HG03095 (cell line): ENCODE data around the gene OR4C3.
"Not testable (repeated sequence)": the region's sequence is repeated elsewhere in the genome, so short reads cannot be mapped to it uniquely, and the experiment has no call there.

Experiments
- ATAC-seq: cut with Tn5 transposase; IDR thresholded peaks from one replicate; pipeline ENCODE4 v1.9.1; 2021; ENCODE audit warnings: moderate library complexity; ENCODE audit not compliant: unreplicated experiment

Gene OR4C3

DNA sequence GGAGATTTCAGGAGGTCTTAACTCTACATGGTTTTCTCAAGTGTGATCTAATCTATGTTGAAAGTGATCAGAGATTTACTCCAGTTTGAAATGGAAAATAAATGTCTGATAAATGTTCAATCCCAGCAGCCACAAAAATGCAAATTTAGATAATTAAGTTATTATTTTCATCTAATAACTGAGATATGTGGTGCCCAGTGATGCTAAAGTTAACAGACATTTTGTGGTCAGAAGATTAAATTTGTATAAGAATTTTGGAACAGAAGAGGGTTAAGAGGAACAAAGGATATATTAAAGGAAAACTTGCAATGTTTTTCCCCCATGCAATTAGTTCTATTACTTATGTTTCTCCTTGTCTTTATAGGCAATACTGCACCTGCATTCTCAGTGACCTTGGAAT, at the start of gene OR4C3:
Gene OR4C3 (plus strand): TSS at position 301 of the 400 bp plus-strand sequence. CDS start 102 bp downstream, outside the sequence.
- not testable (repeated sequence) for ATAC-seq

DNA sequence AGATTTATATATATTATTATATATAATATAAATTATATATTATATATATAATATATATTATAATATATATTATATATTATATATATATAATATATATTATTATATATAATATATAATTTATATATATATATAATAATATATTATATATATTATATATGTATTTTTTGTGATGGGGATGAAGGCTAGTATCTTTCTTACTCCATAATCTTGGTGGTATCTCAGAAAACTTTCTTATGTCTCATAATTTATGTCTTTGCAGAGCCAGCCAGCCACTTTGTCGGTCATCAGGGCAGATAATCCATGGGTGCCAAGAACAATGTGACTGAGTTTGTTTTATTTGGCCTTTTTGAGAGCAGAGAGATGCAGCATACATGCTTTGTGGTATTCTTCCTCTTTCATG, 18.8 kb upstream of the OR4C3 start, which contains the start of gene OR4S1:
Gene OR4S1 (plus strand): TSS at position 301 of the 400 bp plus-strand sequence. CDS start 0 bp downstream, at position 301.
- ATAC-seq: no peak

DNA sequence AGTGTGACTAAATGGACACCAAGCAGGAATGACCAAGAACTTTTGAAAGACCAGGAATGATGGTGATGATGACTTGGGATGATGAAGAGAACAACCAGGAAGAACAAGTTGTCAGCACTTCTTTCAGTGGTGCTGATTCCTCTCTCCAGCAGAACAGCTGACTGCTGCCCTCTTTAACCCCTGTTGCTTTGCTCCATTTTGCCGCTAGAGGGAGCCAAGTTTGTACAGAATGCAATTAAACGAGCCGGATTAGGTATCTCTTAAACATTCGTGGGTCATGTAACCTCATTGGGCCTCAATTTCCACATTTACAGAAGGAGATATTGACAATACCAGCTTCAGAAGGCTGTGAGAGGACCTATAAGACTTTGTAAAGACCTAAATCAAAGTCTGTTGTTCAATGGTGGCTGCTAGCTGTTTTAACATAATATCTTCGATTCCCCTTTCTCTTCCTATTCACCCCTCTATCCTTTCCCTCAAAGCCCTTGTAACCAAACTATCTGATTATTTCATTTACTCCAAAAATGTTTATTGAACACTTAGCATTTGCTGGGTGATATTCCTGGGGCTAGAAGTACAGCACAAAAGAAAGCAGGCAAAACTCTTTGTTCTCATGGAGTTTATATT, 16.8 kb upstream of the OR4C3 start:
- ATAC-seq: peak; percentile 75

DNA sequence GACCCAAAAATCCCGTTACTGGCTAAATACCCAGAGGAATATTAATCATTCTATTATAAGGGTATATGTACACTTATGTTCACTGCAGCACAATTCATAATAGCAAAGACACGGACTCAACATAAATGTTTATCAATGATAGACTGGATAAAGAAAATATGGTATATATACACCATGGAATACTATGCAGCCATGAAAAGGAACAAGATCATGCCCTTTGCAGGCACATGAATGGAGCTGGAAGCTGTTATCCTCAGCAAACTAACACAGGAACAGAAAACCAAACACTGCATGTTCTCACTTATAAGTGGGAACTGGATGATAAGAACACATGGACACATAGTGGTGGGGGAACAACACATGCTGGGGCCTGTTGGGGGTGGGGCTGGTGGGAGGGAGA, 11.1 kb upstream of the OR4C3 start:
- ATAC-seq: not testable (repeated sequence)

DNA sequence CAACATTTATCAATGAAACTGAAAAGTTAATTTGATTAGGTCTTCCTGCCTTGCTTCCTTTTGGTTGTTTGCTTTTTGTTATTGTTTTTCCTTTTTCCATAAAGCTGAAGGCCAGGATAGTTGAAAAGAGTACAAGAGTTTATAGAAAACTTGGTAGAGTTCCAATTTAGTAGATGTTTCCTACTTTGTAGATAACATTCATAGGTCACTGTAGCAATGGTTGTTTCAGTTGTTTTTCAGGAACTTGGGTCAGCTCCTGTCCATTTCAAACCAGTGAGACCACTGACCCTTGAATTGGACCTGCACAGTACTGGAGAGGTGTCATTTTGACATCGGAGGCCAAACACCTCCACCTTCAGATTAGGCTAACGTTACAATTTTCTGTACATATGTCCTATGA, 4.9 kb upstream of the OR4C3 start:
- not testable (repeated sequence) for ATAC-seq

DNA sequence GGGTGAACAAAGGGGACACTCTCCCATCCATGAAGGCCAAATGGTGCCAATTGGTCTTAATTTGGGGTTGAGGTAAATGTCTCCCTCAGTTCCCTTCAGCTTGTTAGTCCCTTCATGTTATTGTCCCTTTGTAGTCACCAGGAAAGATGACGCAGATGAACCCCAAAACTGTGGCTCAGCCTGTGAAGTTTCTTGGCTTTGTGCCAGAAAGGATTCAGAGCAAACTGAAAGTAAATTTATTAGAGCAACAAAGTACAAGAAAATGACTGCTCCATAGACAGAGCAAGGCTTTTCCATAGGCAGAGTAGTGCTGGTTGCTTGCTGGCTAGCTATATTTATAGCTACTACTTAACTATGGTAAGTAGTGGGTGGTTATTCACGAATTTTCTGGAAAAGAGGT, 16.7 kb downstream of the OR4C3 start:
- ATAC-seq: no peak

DNA sequence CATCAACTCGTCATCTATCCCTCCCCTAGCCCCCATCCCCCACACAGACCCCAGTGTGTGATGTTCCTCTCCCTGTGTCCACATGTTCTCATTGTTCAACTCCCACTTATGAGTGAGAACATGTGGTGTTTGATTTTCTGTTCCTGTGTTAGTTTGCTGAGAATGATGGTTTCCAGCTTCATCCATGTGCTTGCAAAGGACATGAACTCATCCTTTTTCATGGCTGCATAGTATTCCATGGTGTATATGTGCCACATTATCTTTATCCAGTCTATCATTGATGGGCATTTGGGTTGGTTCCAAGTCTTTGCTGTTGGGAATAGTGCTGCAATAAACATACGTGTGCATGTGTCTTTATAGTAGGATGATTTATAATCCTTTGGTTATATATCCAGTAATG, 17.8 kb downstream of the OR4C3 start:
- not testable (repeated sequence) for ATAC-seq

DNA sequence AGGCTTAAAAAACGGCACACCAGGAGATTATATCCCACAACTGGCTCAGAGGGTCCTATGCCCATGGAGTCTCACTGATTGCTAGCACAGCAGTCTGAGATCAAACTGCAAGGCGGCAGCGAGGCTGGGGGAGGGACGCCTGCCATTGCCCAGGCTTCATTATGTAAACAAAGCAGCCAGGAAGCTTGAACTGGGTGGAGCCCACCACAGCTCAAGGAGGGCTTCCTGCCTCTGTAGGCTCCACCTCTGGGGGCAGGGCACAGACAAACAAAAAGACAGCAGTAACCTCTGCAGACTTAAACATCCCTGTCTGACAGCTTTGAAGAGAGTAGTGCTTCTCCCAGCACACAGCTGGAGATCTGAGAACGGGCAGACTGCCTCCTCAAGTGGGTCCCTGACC, 21.6 kb downstream of the OR4C3 start:
- not testable (repeated sequence) for ATAC-seq

DNA sequence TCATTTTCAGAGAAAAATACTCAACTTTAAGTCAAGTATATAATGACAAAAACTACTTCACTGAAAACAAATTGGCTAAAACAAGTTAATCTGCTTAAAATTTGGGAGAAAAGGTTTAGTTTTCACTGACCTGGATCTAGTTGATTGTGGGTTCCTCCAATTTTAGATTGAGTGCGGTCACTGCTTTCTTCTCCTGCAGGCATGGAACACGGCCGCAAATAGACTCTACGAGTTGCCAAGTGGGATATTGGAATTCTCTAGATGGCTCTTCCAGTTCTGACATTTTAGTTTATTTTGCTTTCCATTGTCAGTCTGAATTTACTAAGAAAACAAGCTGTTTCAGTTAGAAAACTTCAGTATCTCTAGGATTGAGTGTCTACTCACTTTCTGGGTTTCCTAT, 29.3 kb downstream of the OR4C3 start:
- no peak for ATAC-seq

DNA sequence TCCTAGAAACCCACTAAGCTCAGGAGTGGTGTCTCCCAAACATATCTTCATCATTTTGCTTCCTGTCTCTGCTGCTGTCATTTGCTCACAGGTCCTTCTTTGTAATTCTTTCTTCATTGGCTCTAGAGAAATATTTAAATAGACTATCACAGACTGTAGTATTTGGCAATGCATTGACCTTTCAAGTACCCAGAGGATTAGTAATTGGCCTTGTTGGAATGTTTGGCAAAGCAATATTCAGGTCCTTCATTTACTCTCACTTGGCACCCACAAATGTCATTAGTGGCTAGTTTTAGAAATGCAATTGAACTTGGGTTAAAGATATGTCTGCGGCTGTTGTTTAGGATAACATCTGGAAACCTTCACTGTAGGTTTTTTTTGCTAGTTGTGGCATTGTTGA, 30.0 kb downstream of the OR4C3 start:
- no peak for ATAC-seq

DNA sequence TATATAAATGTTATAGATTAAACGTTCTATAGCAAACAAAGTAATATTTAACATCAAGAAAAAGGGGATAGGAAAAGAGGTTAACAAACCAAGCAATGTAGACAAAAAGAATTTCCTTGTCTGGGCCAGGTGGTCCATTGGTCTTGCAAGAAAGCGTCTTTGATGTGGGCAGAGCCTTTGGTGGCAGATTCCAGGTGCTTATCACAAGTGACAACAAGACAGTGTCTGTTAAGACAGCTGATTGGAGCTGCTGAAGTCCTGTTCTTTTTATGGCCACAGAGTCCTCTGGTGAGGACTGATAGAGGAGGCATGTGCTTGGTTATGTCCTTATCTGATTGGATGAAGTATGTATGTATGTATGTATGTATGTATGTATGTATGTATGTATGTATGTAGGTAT, 36.6 kb downstream of the OR4C3 start:
- ATAC-seq: not testable (repeated sequence)

DNA sequence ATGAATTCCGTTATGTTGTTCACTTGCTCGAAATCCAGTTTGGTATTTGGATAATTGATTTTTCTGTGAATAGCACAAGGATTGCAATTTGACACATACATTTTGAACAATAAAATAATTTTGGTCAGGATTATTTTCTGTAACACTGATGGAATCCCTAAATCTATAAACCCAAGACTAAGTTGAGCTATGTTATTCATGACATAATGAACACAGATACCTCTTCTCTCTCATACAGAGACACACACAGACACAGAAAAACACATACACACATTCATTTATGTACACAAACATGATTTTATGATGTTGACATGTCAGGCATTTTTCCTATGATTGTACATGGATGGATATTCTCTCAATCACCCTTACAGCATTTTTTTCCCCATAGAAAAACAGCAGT, 41.6 kb downstream of the OR4C3 start, which contains the start of gene OR4C5:
Gene OR4C5 (minus strand): TSS at position 101 of the 400 bp plus-strand sequence. CDS start 0 bp downstream, at position 101.
- ATAC-seq: no peak
